ENCODE results near the gene ABRACL. TPM values are rescaled to one million over a fixed set of nuclear protein-coding genes. Genes with fewer than 3 reads are reported as not detected.
"Not testable (repeated sequence)": the region's sequence is repeated elsewhere in the genome, so short reads cannot be mapped to it uniquely, and the experiment has no call there.

The ABRACL gene
- polyA plus RNA-seq, 1 donor (not counting 4 experiments of a cell fraction or from before 2014, with no cell fraction given) = 120 TPM

DNA sequence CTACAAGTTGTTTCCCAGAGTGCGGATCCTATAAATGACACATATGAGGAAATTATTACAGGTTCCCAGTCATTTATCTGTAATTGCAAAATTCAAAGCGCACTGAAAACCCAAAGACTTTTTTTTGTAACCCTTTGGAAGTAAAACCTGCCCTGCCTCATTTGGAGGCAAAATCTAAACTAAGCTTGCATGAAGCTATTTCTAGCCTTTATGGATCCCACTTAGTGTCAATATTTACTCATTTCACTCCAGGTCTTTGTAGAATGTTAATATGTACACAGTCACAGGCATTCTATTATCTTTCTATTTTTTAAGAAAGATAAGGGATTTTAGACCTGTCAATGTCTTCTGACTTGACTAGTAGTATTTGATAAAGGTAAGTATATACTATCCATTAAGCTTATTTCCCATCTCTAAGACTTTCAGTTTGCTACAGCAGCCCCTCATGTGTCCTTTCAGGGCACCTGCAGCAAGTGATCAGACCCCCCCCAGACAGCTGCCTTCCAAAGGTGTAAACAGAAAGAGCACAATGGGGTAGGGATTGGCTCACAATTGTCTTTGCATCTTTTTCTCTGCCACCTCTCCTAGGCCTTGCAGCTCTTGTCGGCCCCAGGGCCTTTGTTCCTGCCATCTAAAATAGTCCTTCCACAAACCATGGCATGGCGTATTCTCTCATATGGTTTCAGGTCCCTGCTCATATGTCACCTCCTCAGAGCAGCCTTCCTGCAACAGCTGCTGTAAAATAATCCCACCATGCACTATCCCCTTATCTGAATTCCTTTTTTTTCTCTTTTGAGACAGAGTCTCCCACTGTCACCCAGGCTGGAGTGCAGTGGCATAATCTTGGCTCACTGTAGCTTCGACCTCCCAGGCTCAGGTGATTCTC, 39.2 kb upstream of the ABRACL start:
- no peaks in the 10 kb centered on the region for H3K9me3 ChIP-seq (ENCODE audit: control insufficient read depth, low read depth, low read length)
- FAIRE-seq (no peak), DNase-seq (ENCODE audit: low read depth, low spot score) (no peak)
- no peaks in the 10 kb centered on the region for H3K36me3 ChIP-seq (ENCODE audit: control insufficient read depth in 2 of 2, extremely low read depth in 1 of 2, insufficient read depth in 2 of 2, low read length in 2 of 2)
- dilution Hi-C loops (cut with MboI; ENCODE audit: extremely low pct_ligation_motif_present, low sequenced_read_pairs) = no loop called here
- peaks cover 36% of the 10 kb centered on the region for H3K79me2 ChIP-seq (ENCODE audit: control insufficient read depth, insufficient read depth, low read length)
- H3K4me1 ChIP-seq (ENCODE audit: control insufficient read depth, extremely low read depth, insufficient read depth, low read length) = peaks cover 19% of the 10 kb centered on the region
- no peak overlapping the region for H3K4me2 ChIP-seq (ENCODE audit: control insufficient read depth, extremely low read depth, insufficient read depth, low read depth, low read length)
- no peak overlapping the region for H3K4me3 ChIP-seq (ENCODE audit: control insufficient read depth in 2 of 3, extremely low read depth in 1 of 3, insufficient read depth in 2 of 3, low read depth in 1 of 3, low read length in 3 of 3)
- no peaks in the 10 kb centered on the region for H3K9me1 ChIP-seq (ENCODE audit: control insufficient read depth, extremely low read depth, insufficient read depth, low read length)
- H2AFZ ChIP-seq (ENCODE audit: control insufficient read depth, low read length) = no peak overlapping the region
- TF ChIP-seq, protein P1, sequence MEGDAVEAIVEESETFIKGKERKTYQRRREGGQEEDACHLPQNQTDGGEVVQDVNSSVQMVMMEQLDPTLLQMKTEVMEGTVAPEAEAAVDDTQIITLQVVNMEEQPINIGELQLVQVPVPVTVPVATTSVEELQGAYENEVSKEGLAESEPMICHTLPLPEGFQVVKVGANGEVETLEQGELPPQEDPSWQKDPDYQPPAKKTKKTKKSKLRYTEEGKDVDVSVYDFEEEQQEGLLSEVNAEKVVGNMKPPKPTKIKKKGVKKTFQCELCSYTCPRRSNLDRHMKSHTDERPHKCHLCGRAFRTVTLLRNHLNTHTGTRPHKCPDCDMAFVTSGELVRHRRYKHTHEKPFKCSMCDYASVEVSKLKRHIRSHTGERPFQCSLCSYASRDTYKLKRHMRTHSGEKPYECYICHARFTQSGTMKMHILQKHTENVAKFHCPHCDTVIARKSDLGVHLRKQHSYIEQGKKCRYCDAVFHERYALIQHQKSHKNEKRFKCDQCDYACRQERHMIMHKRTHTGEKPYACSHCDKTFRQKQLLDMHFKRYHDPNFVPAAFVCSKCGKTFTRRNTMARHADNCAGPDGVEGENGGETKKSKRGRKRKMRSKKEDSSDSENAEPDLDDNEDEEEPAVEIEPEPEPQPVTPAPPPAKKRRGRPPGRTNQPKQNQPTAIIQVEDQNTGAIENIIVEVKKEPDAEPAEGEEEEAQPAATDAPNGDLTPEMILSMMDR (optimal IDR thresholded peaks at IDR 0.05 in 1 of 3, IDR thresholded peaks at IDR 0.05 in 1 of 3, conservative IDR thresholded peaks at IDR 0.05 in 1 of 3; ENCODE audit: extremely low read depth in 1 of 3, insufficient read depth in 2 of 3, low read length in 3 of 3) = no peak
- TF ChIP-seq EZH2 (IDR thresholded peaks at IDR 0.05; ENCODE audit: low read length) = no peak
- no peaks in the 10 kb centered on the region for H3K27me3 ChIP-seq (ENCODE audit: control insufficient read depth, extremely low read depth, insufficient read depth, low read length)
- no peak overlapping the region for H3K9ac ChIP-seq (ENCODE audit: control insufficient read depth, extremely low read depth, insufficient read depth, low read length)
- H4K20me1 ChIP-seq (ENCODE audit: control insufficient read depth, extremely low read depth, insufficient read depth, low read length) = no peaks in the 10 kb centered on the region
- H3K27ac ChIP-seq (ENCODE audit: control insufficient read depth, insufficient read depth, low read length) = no peak overlapping the region

- Histone ChIP-seq H2AFZ (ENCODE audit: control insufficient read depth, low read length) (no peak overlapping the region), H3K36me3 (ENCODE audit: control insufficient read depth in 2 of 2, extremely low read depth in 1 of 2, insufficient read depth in 2 of 2, low read length in 2 of 2) (no peaks in the 10 kb centered on the region), H3K4me1 (ENCODE audit: control insufficient read depth, extremely low read depth, insufficient read depth, low read length) (peaks cover 5% of the 10 kb centered on the region), H3K27me3 (ENCODE audit: control insufficient read depth, extremely low read depth, insufficient read depth, low read length) (no peaks in the 10 kb centered on the region), H3K9me1 (ENCODE audit: control insufficient read depth, extremely low read depth, insufficient read depth, low read length) (no peaks in the 10 kb centered on the region), H3K27ac (ENCODE audit: control insufficient read depth, insufficient read depth, low read length) (no peak overlapping the region), H3K9ac (ENCODE audit: control insufficient read depth, extremely low read depth, insufficient read depth, low read length) (no peak overlapping the region), H3K4me3 (ENCODE audit: control insufficient read depth in 2 of 3, extremely low read depth in 1 of 3, insufficient read depth in 2 of 3, low read depth in 1 of 3, low read length in 3 of 3) (no peak overlapping the region), H3K4me2 (ENCODE audit: control insufficient read depth, extremely low read depth, insufficient read depth, low read depth, low read length) (no peak overlapping the region), H3K9me3 (ENCODE audit: control insufficient read depth, low read depth, low read length) (no peaks in the 10 kb centered on the region), H4K20me1 (ENCODE audit: control insufficient read depth, extremely low read depth, insufficient read depth, low read length) (no peaks in the 10 kb centered on the region), H3K79me2 (ENCODE audit: control insufficient read depth, insufficient read depth, low read length) (peaks cover 18% of the 10 kb centered on the region)
- DNase-seq (ENCODE audit: low read depth, low spot score) = no peak
- no peak for TF ChIP-seq EZH2 (IDR thresholded peaks at IDR 0.05; ENCODE audit: low read length)
- TF ChIP-seq, protein P1 (optimal IDR thresholded peaks at IDR 0.05 in 1 of 3, IDR thresholded peaks at IDR 0.05 in 1 of 3, conservative IDR thresholded peaks at IDR 0.05 in 1 of 3; ENCODE audit: extremely low read depth in 1 of 3, insufficient read depth in 2 of 3, low read length in 3 of 3) = no peak
- dilution Hi-C loops (cut with MboI; ENCODE audit: extremely low pct_ligation_motif_present, low sequenced_read_pairs) = no loop called here
- FAIRE-seq = no peak
These were observed 37.3 kb upstream of the ABRACL start for GRCh38 chr6:138991206-138991605.

DNA sequence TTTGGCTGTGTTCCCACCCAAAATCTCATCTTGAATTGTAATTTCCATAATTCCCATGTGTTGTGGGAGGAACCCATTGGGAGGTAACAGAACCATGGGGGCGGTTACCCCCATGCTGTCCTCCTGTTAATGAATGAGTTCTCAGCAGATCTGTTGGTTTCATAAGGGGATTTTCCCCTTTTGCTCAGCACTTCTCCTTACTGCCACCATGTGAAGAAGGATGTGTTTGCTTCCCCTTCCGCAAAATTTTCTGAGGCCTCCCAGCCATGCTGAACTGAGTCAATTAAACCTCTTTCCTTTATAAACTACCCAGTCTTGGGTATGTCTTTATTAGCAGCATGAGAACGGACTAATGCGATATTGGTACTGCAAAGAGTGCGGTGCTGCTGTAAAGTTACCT, 35.6 kb upstream of the ABRACL start:
- H3K36me3 ChIP-seq (ENCODE audit: control insufficient read depth in 2 of 2, extremely low read depth in 1 of 2, insufficient read depth in 2 of 2, low read length in 2 of 2); DNase-seq (ENCODE audit: low read depth, low spot score); FAIRE-seq: not testable (repeated sequence)

More for the DNA sequence above, 35.6 kb upstream of the ABRACL start:
- H4K20me1 ChIP-seq (ENCODE audit: control insufficient read depth, extremely low read depth, insufficient read depth, low read length); H3K9me1 ChIP-seq (ENCODE audit: control insufficient read depth, extremely low read depth, insufficient read depth, low read length); H3K4me3 ChIP-seq (ENCODE audit: control insufficient read depth in 2 of 3, extremely low read depth in 1 of 3, insufficient read depth in 2 of 3, low read depth in 1 of 3, low read length in 3 of 3); H3K27ac ChIP-seq (ENCODE audit: control insufficient read depth, insufficient read depth, low read length); H3K27me3 ChIP-seq (ENCODE audit: control insufficient read depth, extremely low read depth, insufficient read depth, low read length); H3K4me1 ChIP-seq (ENCODE audit: control insufficient read depth, extremely low read depth, insufficient read depth, low read length); dilution Hi-C loops (cut with MboI; ENCODE audit: extremely low pct_ligation_motif_present, low sequenced_read_pairs); H3K9ac ChIP-seq (ENCODE audit: control insufficient read depth, extremely low read depth, insufficient read depth, low read length); H2AFZ ChIP-seq (ENCODE audit: control insufficient read depth, low read length); H3K9me3 ChIP-seq (ENCODE audit: control insufficient read depth, low read depth, low read length); H3K79me2 ChIP-seq (ENCODE audit: control insufficient read depth, insufficient read depth, low read length); H3K4me2 ChIP-seq (ENCODE audit: control insufficient read depth, extremely low read depth, insufficient read depth, low read depth, low read length): not testable (repeated sequence)

Measured in keratinocyte (primary cell).